HT-29 (cell line): ENCODE measurements around the gene NEAT1. TPM values are rescaled to one million over a fixed set of nuclear protein-coding genes. Genes with fewer than 3 reads are reported as not detected.
A peak's percentile ranks its signal among the peaks of the same experiment; 100 is the strongest.
"Not testable (repeated sequence)": the region's sequence is repeated elsewhere in the genome, so short reads cannot be mapped to it uniquely, and the experiment has no call there.

Experiments used
- DNase-seq: peaks from one replicate; pipeline ENCODE4 v3.0.0-alpha.2; 2015; ENCODE audit warnings: low spot score
- total RNA-seq: library from RNA; depleted of rRNA; stranded (reverse); fragments of >200 nt; shearing (Covaris generic); gene quantifications from 2 replicates; pipeline ENCODE4 v1.2.3, GENCODE V29; 2014

NEAT1 gene
- total RNA-seq, 1 experiment from 2014 or later: 61.5 TPM

DNA sequence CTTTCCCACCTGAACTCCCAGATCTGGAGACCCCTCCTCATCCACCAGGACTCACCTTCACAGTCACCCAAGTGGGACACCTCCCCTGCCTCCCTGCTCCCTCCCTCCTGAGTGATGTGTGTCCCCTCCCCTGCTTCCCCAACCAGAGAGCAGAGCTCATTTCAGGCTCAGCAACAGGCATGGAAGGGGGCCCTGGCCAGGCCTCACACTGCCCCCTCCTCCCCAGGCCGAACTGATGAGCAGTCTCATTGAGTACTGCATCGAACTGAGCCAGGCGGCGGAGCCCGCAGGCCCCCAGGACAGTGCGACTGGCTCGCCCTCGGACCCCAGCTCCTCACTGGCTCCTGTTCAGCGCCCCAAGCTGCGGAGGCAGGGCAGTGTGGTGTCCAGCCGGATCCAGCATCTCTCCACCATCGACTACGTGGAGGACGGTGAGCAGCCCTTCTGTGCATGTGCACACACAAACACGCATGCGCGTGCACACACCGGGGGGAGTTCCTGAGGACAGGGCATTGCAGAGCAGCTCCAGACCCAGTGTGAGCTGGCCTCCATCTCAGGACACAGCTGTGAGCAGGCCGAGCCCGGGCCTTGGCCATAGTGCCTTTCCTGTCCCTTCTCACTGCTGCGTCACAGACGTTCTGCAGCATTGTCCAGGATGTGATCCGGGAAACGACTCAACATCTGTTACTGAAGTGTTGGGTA lies 17.8 kb upstream of the NEAT1 start:
- DNase-seq: no peak

- DNase-seq: no peak
These were observed 11.5 kb upstream of the NEAT1 start for GRCh38 chr11:65410936-65411680.

GRCh38 chr11:65411681-65412070 lies 10.9 kb upstream of the NEAT1 start:
- no peak for DNase-seq

GRCh38 chr11:65412271-65413076 lies 10.1 kb upstream of the NEAT1 start:
- no peak for DNase-seq

DNA sequence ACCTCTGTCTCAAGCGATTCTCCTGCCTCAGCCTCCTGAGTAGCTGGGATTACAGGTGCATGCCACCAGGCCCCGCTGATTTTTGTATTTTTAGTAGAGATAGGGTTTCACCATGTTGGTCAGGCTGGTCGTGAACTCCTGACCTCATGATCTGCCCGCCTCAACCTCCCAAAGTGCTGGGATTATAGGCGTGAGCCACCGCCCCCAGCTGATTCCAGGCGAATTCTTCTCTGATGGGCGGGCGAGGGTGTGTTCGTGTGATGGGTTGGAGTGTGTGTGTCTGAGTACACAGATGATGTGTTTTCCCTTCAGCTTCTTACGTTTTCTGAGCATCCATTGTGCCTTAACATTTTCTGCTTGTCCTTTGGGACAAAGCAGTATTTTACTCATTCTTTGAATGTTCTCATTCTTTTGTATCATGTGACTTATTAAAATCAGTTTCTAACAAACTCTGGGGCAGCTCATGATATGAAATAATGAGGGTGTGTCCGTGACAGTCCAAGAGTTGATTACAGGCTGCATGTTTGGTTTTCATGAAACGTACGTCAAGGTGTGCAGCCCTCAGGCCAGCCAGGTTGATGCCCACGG lies 9.4 kb upstream of the NEAT1 start:
- DNase-seq: not testable (repeated sequence)

- peak; percentile 25 for DNase-seq
These were observed 7.7 kb upstream of the NEAT1 start for GRCh38 chr11:65414776-65415498.

DNA sequence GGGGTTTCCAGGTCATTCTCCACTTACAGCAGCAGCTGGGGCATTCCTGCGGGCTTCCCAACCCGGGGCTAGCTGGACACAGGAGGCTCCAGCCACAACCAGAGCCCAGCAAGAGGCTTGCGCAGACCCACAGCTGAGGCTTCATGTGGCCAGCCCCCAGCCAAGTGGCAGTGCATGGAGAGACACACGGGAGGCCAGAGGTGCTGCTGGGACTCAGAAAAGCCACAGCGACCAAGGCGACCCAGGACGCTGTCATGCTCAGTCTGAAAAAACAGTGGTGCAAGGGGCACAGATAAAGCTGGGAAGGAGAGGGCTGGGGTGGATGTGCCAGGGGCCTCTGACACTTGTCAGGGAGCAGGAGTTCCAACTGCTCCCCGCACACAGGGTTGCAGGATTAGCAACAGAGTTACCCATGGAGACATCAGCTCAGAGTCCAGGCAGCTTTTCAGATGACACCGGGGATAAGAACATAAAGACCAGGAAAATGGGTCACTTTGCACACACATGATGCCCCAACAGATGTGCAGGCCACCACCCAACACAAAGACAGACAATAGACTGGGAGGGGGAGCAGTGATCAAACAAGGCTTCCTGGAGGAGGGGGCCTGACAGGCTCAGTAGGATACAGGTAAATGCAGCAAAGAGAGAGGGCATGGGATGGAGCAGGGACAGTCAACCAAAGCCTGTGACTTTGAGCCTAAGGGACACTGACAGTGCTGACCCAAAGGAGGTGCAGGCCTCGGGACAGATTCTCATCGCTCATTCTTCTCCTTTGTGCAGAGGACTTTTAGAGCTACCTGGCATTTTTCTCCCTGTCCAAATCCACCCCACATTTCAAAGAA lies 6.9 kb upstream of the NEAT1 start:
- DNase-seq: no peak

DNA sequence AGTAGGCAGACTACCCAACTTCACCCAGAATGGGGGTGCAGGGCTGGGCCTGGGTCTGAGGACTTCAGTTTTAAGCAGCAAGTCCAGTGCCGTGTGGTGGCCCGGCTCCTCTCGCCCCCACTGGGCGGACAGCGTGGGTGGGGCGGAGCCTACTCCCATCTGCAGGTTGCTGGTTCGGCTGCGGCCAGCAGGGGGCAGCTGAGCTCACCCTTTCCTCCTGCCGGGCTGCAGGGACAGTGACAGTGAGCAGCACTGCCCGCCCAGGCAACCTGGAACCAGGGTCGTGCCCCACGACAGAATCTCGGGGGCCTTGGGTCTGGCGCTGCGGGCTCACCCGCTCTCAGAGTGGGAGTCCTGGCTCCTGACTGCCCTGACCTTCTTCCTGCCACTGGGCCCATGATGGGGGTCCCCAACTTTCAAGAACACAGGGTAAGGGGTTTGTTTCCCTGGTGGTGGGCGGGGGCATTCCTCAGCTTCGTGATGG lies 6.2 kb upstream of the NEAT1 start:
- peak; percentile 95 for DNase-seq

DNA sequence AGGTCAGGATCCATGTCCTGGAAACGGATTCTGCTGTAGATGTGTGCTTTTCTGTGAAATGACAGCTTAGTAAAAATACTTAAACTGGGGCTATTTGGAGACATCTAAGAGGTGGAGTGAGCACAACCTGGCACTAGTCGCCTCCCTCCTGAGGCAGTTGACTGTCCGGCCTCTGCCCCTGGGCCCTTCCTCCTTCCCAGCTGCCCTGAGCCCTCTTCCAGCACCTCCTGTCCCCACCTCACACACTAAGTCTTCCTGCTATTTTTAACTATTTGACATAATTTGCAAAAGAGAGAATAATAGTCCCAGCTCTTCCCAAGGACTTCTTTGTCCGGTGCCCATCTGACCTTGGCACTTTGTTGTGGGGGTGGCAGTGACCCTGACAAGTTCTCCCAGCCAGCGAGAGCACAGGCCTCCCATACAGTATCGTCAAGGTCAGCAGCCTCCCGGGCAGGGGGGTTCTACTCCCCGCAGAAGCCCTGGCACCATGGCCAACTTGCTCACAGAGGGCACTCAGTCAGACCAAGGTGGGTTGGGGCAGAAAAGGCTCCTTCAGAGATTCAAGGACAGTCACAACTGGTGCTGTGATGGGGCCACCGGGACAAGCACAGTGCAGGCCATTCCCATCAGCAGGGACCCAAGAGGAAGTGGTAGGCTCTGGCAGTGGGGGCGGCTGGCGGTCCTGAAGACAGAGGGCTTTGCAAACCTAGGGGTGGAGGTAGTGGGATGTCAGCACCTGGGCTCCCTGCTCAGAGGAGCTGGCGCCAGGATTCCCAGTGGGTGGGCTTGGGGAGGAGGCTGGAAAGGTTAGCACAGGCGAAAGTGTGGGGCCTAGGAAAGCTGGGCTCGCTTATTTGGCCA lies 5.5 kb upstream of the NEAT1 start:
- DNase-seq: peak; percentile 64

GRCh38 chr11:65417702-65418430 lies 4.7 kb upstream of the NEAT1 start:
- DNase-seq: peak; percentile 56

DNA sequence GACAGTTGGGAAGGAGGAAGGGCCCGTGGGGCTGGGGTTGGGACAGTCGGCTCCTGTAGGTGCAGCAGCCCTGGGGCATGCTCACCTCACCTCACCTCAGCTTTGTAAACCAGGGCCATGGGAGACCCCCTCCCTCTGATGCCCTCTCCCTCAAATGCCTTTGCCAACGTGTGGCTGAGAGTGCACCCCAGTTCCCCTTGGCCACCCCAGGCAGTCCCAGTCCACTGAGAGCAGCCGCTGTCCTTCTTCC lies 4.2 kb upstream of the NEAT1 start:
- DNase-seq: no peak

- DNase-seq: peak; percentile 99
These were observed 3.7 kb upstream of the NEAT1 start for GRCh38 chr11:65418681-65419459.

DNA sequence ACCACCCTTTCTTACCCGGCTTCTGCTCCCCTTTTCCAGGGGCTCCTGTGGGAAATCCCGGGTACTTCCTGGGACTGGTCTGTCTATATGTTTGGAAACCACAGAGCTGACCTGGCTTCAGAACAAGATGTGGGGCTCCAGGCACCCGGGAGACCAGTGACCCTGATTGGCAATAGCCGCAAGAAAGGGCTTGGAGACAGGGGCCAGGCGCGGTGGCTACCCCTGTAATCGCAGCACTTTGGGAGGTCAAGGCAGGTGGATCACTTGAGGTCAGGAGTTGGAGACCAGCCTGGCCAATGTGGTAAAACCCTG lies 3.2 kb upstream of the NEAT1 start:
- DNase-seq: no peak

- DNase-seq: peak; percentile 98
These were observed 2.7 kb upstream of the NEAT1 start for GRCh38 chr11:65419772-65420481.

GRCh38 chr11:65420506-65420905 lies 2.1 kb upstream of the NEAT1 start:
- DNase-seq: no peak

GRCh38 chr11:65420979-65421793 lies 1.4 kb upstream of the NEAT1 start:
- DNase-seq: peak; percentile 98
